Kidney (tissue), 22 donors: ENCODE measurements around the gene JUNB. TPM values are rescaled to one million over a fixed set of nuclear protein-coding genes. Genes with fewer than 3 reads are reported as not detected.
A peak's percentile ranks its signal among the peaks of the same experiment; 100 is the strongest.

Experiments used
- DNase-seq, 5 donors: peaks; one replicate each; pipeline ENCODE4 v3.0.0-alpha.2; 2013 to 2020
- FAIRE-seq: peaks from 2 replicates; lab custom pipeline; 2012; peaks lifted over from hg19 to GRCh38; lab: Jason Lieb, UNC
- H3K27ac ChIP-seq, 2 donors: one replicate each; pipeline ENCODE4 v1.7.0; 2013; ENCODE audit warnings: low read depth in 2 of 2, low read length in 2 of 2, inconsistent platforms in 1 of 2
- H3K27me3 ChIP-seq: one replicate; pipeline ENCODE4 v1.7.1; 2013; ENCODE audit warnings: low read length, inconsistent platforms; ENCODE audit not compliant: control insufficient read depth, insufficient read depth
- H3K36me3 ChIP-seq, 3 donors: one replicate each; pipeline versions ENCODE4 v1.7.0 to v1.7.1; 2013; ENCODE audit warnings: low read length in 3 of 3, control low read depth in 1 of 3, inconsistent platforms in 1 of 3; ENCODE audit not compliant: insufficient read depth in 3 of 3, control insufficient read depth in 2 of 3
- H3K4me1 ChIP-seq, 3 donors: one replicate each; pipeline versions ENCODE4 v1.7.0 to v1.7.1; 2013; ENCODE audit warnings: low read length in 3 of 3, inconsistent platforms in 1 of 3, low read depth in 1 of 3; ENCODE audit not compliant: control insufficient read depth in 2 of 3, insufficient read depth in 2 of 3
- H3K4me3 ChIP-seq, 3 donors: one replicate each; pipeline versions ENCODE4 v1.7.0 to v1.8.1; 2013; ENCODE audit warnings: low read length in 3 of 3, control low read depth in 1 of 3, inconsistent platforms in 1 of 3
- H3K9ac ChIP-seq, 3 donors: one replicate each; pipeline versions ENCODE4 v1.7.0 to v1.7.1; 2013; ENCODE audit warnings: low read length in 3 of 3, control low read depth in 1 of 3, inconsistent platforms in 1 of 3
- H3K9me3 ChIP-seq, 3 donors: one replicate each; pipeline versions ENCODE4 v1.7.0 to v1.7.1; 2013; ENCODE audit warnings: low read length in 3 of 3, control low read depth in 1 of 3, inconsistent platforms in 1 of 3; ENCODE audit not compliant: control insufficient read depth in 2 of 3, insufficient read depth in 1 of 3
- intact Hi-C: fragments of 100-400 bp; cut with DNase I; formaldehyde crosslinking; loops from one replicate; pipeline ENCODE4 v1.11.1; 2022
- long read RNA-seq, 10 donors: library from polyadenylated mRNA in 1 of 10; unstranded in 1 of 10; transcript quantifications; one replicate each; pipeline ENCODE4 v2.0.0 and lab custom pipeline, GENCODE V29; 2021 to 2026
- polyA plus RNA-seq: library from polyadenylated mRNA; stranded (reverse); fragments of 350-450 nt; fragmentation: Illumina TruSeq; extraction: RNeasy Lipid Tissue Mini Kit (QIAGEN cat#74804); gene quantifications from one replicate; pipeline ENCODE4 v1.2.3, GENCODE V29; 2014; ENCODE audit warnings: low read depth, low replicate concordance; ENCODE audit not compliant: insufficient read depth
- total RNA-seq: library from RNA; stranded (reverse); fragmentation: NEBNext Ultra II Directional; extraction: Animal tissue kit (Norgen Biotek cat#: 25700); gene quantifications from one replicate; pipeline ENCODE4 v1.2.1, GENCODE V29; 2021
- TF ChIP-seq, protein P1 (sequence below): IDR thresholded peaks from 3 replicates; pipeline ENCODE4 v1.5.1; 2012; ENCODE audit warnings: mild to moderate bottlenecking, moderate library complexity, borderline replicate concordance; ENCODE audit not compliant: insufficient read depth; ENCODE audit errors: extremely low read depth
- donor health status: control.
- donor health status: control.
- donor health status: control.
- donor health status: control.
- donor health status: control.
- donor health status: DM: yes; HTN: yes; CAD: no.
- donor health status: Normal renal cell carcinoma (clear cell type).

Gene JUNB
- total RNA-seq (128 TPM), polyA plus RNA-seq (142 TPM)
- long read RNA-seq, donor 1, transcript JUNB-201 (1 exons, 1,820 nt): major isoform, 52 of 52 reads
- long read RNA-seq, donor 1, partial matches to known transcripts: 0 of 52 reads
- long read RNA-seq, donor 1, other reads (novel, unspliced or antisense): 0 of 52 reads
- long read RNA-seq, donor 2, transcript JUNB-201 (1 exons, 1,820 nt): major isoform, 68 of 68 reads
- long read RNA-seq, donor 2, partial matches to known transcripts: 0 of 68 reads
- long read RNA-seq, donor 2, other reads (novel, unspliced or antisense): 0 of 68 reads
- long read RNA-seq, donor 3, transcript JUNB-201 (1 exons, 1,820 nt): major isoform, 134 of 134 reads
- long read RNA-seq, donor 3, partial matches to known transcripts: 0 of 134 reads
- long read RNA-seq, donor 3, other reads (novel, unspliced or antisense): 0 of 134 reads
- long read RNA-seq, donor 4, transcript JUNB-201 (1 exons, 1,820 nt): major isoform, 84 of 84 reads
- long read RNA-seq, donor 4, partial matches to known transcripts: 0 of 84 reads
- long read RNA-seq, donor 4, other reads (novel, unspliced or antisense): 0 of 84 reads
- long read RNA-seq, donor 5, partial matches to known transcripts: 0 of 4 reads
- long read RNA-seq, donor 5, other reads (novel, unspliced or antisense): 0 of 4 reads
- long read RNA-seq, donor 6, transcript JUNB-201 (1 exons, 1,820 nt): major isoform, 66 of 66 reads
- long read RNA-seq, donor 6, partial matches to known transcripts: 0 of 66 reads
- long read RNA-seq, donor 6, other reads (novel, unspliced or antisense): 0 of 66 reads
- long read RNA-seq, donor 7, transcript JUNB-201 (1 exons, 1,820 nt): major isoform, 259 of 259 reads
- long read RNA-seq, donor 7, partial matches to known transcripts: 0 of 259 reads
- long read RNA-seq, donor 7, other reads (novel, unspliced or antisense): 0 of 259 reads
- long read RNA-seq, donor 8, transcript JUNB-201 (1 exons, 1,820 nt): major isoform, 108 of 108 reads
- long read RNA-seq, donor 8, partial matches to known transcripts: 0 of 108 reads
- long read RNA-seq, donor 8, other reads (novel, unspliced or antisense): 0 of 108 reads
- long read RNA-seq, donor 9, transcript JUNB-201 (1 exons, 1,820 nt): major isoform, 87 of 87 reads
- long read RNA-seq, donor 9, partial matches to known transcripts: 0 of 87 reads
- long read RNA-seq, donor 9, other reads (novel, unspliced or antisense): 0 of 87 reads
- long read RNA-seq, donor 10, transcript JUNB-201 (1 exons, 1,820 nt): major isoform, 43 of 43 reads
- long read RNA-seq, donor 10, partial matches to known transcripts: 0 of 43 reads
- long read RNA-seq, donor 10, other reads (novel, unspliced or antisense): 0 of 43 reads

DNA sequence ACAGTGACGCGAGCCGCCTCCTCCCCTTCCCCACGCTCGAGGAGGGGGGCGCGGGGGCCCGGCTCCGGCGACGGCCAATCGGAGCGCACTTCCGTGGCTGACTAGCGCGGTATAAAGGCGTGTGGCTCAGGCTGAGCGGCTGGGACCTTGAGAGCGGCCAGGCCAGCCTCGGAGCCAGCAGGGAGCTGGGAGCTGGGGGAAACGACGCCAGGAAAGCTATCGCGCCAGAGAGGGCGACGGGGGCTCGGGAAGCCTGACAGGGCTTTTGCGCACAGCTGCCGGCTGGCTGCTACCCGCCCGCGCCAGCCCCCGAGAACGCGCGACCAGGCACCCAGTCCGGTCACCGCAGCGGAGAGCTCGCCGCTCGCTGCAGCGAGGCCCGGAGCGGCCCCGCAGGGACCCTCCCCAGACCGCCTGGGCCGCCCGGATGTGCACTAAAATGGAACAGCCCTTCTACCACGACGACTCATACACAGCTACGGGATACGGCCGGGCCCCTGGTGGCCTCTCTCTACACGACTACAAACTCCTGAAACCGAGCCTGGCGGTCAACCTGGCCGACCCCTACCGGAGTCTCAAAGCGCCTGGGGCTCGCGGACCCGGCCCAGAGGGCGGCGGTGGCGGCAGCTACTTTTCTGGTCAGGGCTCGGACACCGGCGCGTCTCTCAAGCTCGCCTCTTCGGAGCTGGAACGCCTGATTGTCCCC, at the start of gene JUNB:
Gene JUNB (plus strand): TSS at position 142 of the 706 bp plus-strand sequence. CDS start 286 bp downstream, at position 428.
- Histone ChIP-seq H3K9ac (peak within 1 kb of the TSS; percentile 60 to 100 (median 100)), H3K36me3 (no peaks in the 10 kb centered on the region), H3K27me3 (no peaks in the 10 kb centered on the region), H3K4me1 (peaks cover 3 to 33% (median 20%) of the 10 kb centered on the region in 3 donors), H3K27ac (peak within 1 kb of the TSS; percentile 100), H3K9me3 (no peaks in the 10 kb centered on the region), H3K4me3 (peak within 1 kb of the TSS; percentile 77 to 97 (median 96))
- TF ChIP-seq, protein P1, sequence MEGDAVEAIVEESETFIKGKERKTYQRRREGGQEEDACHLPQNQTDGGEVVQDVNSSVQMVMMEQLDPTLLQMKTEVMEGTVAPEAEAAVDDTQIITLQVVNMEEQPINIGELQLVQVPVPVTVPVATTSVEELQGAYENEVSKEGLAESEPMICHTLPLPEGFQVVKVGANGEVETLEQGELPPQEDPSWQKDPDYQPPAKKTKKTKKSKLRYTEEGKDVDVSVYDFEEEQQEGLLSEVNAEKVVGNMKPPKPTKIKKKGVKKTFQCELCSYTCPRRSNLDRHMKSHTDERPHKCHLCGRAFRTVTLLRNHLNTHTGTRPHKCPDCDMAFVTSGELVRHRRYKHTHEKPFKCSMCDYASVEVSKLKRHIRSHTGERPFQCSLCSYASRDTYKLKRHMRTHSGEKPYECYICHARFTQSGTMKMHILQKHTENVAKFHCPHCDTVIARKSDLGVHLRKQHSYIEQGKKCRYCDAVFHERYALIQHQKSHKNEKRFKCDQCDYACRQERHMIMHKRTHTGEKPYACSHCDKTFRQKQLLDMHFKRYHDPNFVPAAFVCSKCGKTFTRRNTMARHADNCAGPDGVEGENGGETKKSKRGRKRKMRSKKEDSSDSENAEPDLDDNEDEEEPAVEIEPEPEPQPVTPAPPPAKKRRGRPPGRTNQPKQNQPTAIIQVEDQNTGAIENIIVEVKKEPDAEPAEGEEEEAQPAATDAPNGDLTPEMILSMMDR: no peak
- FAIRE-seq (no peak), DNase-seq (peak; percentile 94 to 100 (median 96))
- intact Hi-C loops: loop anchor here (10.0 kb wide), 1 partner anchor 117 kb away; no protein-coding TSS in a partner anchor

DNA sequence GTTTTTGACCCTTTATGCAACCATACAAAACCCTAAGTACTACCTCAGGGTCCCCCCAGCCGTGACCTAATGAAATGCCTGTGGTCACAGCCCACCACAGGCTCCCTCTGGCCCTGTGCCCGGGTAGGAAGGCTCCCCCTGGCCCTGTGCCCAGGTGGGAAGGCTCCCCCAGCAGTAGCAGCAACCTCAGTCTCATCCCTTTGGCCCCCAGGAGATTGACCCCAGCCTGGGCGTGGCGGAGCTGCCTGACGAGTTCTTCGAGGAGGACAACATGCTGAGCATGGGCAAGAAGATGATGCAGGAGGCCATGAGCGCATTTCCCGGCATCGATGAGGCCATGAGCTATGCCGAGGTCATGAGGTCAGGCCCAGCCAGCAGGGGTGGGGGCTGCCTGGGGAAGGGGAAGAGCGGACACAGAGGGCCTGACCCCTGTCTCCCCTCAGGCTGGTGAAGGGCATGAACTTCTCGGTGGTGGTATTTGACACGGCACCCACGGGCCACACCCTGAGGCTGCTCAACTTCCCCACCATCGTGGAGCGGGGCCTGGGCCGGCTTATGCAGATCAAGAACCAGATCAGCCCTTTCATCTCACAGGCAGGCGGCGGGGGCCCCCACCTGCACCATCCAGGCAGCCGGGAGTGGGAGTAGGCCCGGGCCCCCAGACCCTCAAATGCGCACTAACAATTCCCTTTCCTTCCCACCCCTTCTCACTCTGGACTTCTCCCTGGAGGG, 46.0 kb upstream of the JUNB start:
- FAIRE-seq: no peak
- H3K9me3 ChIP-seq: no peaks in the 10 kb centered on the region
- no peak for DNase-seq
- H3K4me3 ChIP-seq: no peak overlapping the region
- H3K9ac ChIP-seq: no peak overlapping the region
- H3K27ac ChIP-seq: no peak overlapping the region
- peaks cover 2 to 9% (median 9%) of the 10 kb centered on the region in 3 donors for H3K36me3 ChIP-seq
- TF ChIP-seq, protein P1: no peak
- intact Hi-C loops: no loop called here
- H3K4me1 ChIP-seq: no peaks in the 10 kb centered on the region
- H3K27me3 ChIP-seq: no peaks in the 10 kb centered on the region
